CD4-positive, alpha-beta memory T cell (primary cell): ENCODE data around the gene FBLN2. TPM values are rescaled to one million over a fixed set of nuclear protein-coding genes. Genes with fewer than 3 reads are reported as not detected.

ENCODE experiments used
- CTCF ChIA-PET: fragments of 350-600 bp; sonication (Branson Sonifier 250); formaldehyde crosslinking; loops from one replicate; lab custom pipeline; 2021; ENCODE audit warnings: inconsistent platforms; ENCODE audit not compliant: partially characterized antibody; lab: Charles Lee
- POLR2A ChIA-PET: fragments of 350-600 bp; sonication (Branson Sonifier 250); formaldehyde crosslinking; loops from one replicate; lab custom pipeline; 2021; ENCODE audit not compliant: partially characterized antibody; lab: Charles Lee
- DNase-seq, 5 donors: peaks; one replicate each; pipeline versions ENCODE4 v3.0.0 to v3.0.0-alpha.2; 2020 to 2022; ENCODE audit warnings: mixed read lengths in 1 of 5
- H3K27ac ChIP-seq: one replicate; pipeline ENCODE4 v1.7.0; 2013; ENCODE audit warnings: low read depth, low read length
- H3K27me3 ChIP-seq: 2 replicates; pipeline ENCODE4 v1.7.0; 2013; ENCODE audit warnings: mild to moderate bottlenecking, low read length, moderate library complexity; ENCODE audit not compliant: insufficient read depth
- H3K36me3 ChIP-seq: 2 replicates; pipeline ENCODE4 v1.7.0; 2013; ENCODE audit warnings: mild to moderate bottlenecking, low read length, moderate library complexity; ENCODE audit not compliant: insufficient read depth
- H3K4me1 ChIP-seq: 2 replicates; pipeline ENCODE4 v1.7.0; 2013; ENCODE audit warnings: mild to moderate bottlenecking, low read length, moderate library complexity; ENCODE audit not compliant: insufficient read depth
- H3K4me3 ChIP-seq, 2 donors: one replicate each; pipeline ENCODE4 v1.7.0; 2013; ENCODE audit warnings: low read length in 2 of 2, mild to moderate bottlenecking in 1 of 2
- H3K9me3 ChIP-seq, 2 donors: one replicate each; pipeline ENCODE4 v1.7.0; 2013; ENCODE audit warnings: low read length in 2 of 2, control low read depth in 1 of 2; ENCODE audit not compliant: control insufficient read depth in 1 of 2
- H3K27ac Mint-ChIP-seq, 7 donors: one replicate each; pipeline ENCODE4 v1.8.0; 2020 to 2021; ENCODE audit warnings: mixed read lengths in 7 of 7, mild to moderate bottlenecking in 6 of 7, inconsistent platforms in 3 of 7, moderate library complexity in 3 of 7
- H3K27me3 Mint-ChIP-seq, 2 donors: one replicate each; pipeline ENCODE4 v1.8.0; 2020 to 2021; ENCODE audit warnings: mixed read lengths in 2 of 2
- H3K36me3 Mint-ChIP-seq, 2 donors: one replicate each; pipeline ENCODE4 v1.8.0; 2020 to 2021; ENCODE audit warnings: mixed read lengths in 2 of 2, inconsistent platforms in 1 of 2, mild to moderate bottlenecking in 1 of 2
- H3K4me1 Mint-ChIP-seq, 4 donors: one replicate each; pipeline ENCODE4 v1.8.0; 2020 to 2021; ENCODE audit warnings: mixed read lengths in 4 of 4, mild to moderate bottlenecking in 1 of 4
- H3K4me3 Mint-ChIP-seq, 8 donors: one replicate each; pipeline ENCODE4 v1.8.0; 2020 to 2021; ENCODE audit warnings: mixed read lengths in 8 of 8, mild to moderate bottlenecking in 7 of 8, moderate library complexity in 6 of 8, inconsistent platforms in 3 of 8
- H3K9me3 Mint-ChIP-seq, 8 donors: one replicate each; pipeline ENCODE4 v1.8.0; 2020 to 2021; ENCODE audit warnings: mixed read lengths in 8 of 8, mild to moderate bottlenecking in 5 of 8, inconsistent platforms in 3 of 8, moderate library complexity in 1 of 8
- intact Hi-C: fragments of 100-400 bp; cut with micrococcal nuclease; formaldehyde crosslinking; loops from one replicate; pipeline ENCODE4 v1.15.1; 2023
- polyA plus RNA-seq, 2 donors: library from polyadenylated mRNA; unstranded; fragments of 300-500 nt; fragmentation: Illumina TruSeq; gene quantifications; one replicate each; pipeline ENCODE4 v1.2.3, GENCODE V29; 2021
- total RNA-seq, 2 experiments: library from RNA; stranded (reverse); gene quantifications; one replicate each; pipeline ENCODE4 v1.2.3, GENCODE V29; 2021

The FBLN2 gene
- total and polyA plus RNA-seq, 4 experiments from 2014 or later, result not detected

DNA sequence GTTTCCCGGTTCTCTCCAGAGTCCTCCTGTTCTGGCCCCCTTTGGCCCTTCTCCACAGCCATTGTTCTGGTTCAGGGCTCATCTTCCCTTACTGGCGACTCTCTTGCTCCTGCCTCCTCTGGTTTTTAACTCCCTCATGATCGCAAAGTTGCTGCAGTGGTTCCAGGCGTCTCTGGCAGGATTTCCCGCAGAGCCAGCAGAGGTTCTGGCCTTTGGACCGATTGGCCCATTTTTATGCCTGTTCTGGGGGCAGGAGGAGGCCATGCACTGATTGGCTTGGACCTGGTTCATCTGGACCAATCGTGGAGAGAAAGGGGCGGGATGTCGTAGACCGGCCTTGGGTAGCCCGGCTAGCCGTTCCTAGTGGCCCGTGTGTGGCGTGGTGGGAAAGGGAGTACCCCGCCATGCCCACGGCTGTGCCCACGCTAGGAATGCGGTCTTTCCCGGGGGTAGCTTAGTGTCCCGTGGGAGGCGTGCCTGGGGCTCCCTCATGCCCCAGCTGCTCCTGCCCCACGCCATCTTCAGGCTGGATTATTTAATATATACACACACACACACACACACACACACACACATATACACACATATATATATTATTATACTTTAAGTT is 113.4 kb downstream of the FBLN2 start:
- intact Hi-C loops, result no loop called here
- H3K36me3 Mint-ChIP-seq, result no peaks in the 10 kb centered on the region
- H3K27me3 ChIP-seq, result no peaks in the 10 kb centered on the region
- H3K27me3 Mint-ChIP-seq, result peaks cover 5 to 6% of the 10 kb centered on the region in 2 donors
- no peak overlapping the region for H3K27ac ChIP-seq
- ChIA-PET CTCF (interaction anchor here (1.4 to 24.7 kb wide), 2 partner anchors 12 to 226 kb away, joined by 6 to 996 read pairs; partner anchors contain the start of gene WNT7A), POLR2A (no interaction called here)
- H3K27ac Mint-ChIP-seq, result no peak overlapping the region
- H3K4me1 ChIP-seq, result peaks cover 4% of the 10 kb centered on the region
- no peak overlapping the region for H3K4me3 Mint-ChIP-seq
- H3K4me1 Mint-ChIP-seq, result peaks cover 1 to 9% (median 6%) of the 10 kb centered on the region in 4 donors
- no peak overlapping the region for H3K4me3 ChIP-seq
- no peaks in the 10 kb centered on the region for H3K9me3 Mint-ChIP-seq
- no peaks in the 10 kb centered on the region for H3K36me3 ChIP-seq
- no peak for DNase-seq
- H3K9me3 ChIP-seq, result no peaks in the 10 kb centered on the region

DNA sequence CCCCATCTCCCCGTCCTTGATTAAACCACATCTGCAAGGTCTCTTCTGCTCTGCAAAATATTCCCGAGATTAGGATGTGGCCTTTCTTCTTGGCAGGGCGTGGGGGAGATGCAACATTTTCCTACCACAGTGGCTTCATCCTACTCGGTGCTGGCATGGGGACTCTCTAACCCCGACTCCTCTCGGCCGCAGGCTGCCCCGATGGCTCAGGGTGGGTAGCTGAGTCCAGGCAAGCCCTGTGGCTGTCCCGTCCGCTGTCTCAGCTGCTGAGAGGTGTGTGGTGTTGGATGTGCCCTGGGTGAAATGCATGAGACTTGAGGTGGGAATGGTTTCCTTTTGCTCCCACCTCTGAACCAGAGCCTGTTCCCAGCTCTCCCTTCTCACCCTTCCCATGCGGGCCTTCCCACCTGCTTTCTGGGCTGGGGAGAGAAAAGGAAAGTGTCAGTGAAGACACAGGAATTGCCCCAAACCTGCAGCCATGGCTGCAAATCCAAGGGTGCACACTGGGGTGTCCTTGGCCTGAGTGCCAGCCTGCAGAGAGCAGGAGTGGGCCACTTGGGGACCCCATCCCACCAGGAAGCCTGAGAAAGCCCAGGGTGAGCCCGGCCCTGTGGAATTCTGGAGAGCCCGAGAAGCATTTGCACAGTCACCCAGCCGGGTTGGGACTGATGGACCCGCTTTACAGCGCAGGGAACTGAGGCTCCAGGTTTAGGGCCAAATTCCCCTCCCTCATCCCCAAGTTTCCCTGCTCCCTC is 115.0 kb downstream of the FBLN2 start:
- Mint-ChIP-seq H3K9me3 (peaks cover 0 to 2% (median 0%) of the 10 kb centered on the region in 8 donors), H3K36me3 (no peaks in the 10 kb centered on the region), H3K4me3 (no peak overlapping the region), H3K27me3 (peaks cover 2 to 13% of the 10 kb centered on the region in 2 donors), H3K27ac (no peak overlapping the region), H3K4me1 (no peaks in the 10 kb centered on the region)
- ChIA-PET POLR2A (no interaction called here), CTCF (interaction anchor here (0.8 to 24.7 kb wide), 2 partner anchors 16 to 225 kb away, joined by 3 to 996 read pairs; partner anchors contain the start of gene WNT7A)
- Histone ChIP-seq H3K27me3 (no peaks in the 10 kb centered on the region), H3K9me3 (no peaks in the 10 kb centered on the region), H3K4me3 (no peak overlapping the region), H3K4me1 (no peaks in the 10 kb centered on the region), H3K27ac (no peak overlapping the region), H3K36me3 (no peaks in the 10 kb centered on the region)
- intact Hi-C loops, result no loop called here
- no peak for DNase-seq

DNA sequence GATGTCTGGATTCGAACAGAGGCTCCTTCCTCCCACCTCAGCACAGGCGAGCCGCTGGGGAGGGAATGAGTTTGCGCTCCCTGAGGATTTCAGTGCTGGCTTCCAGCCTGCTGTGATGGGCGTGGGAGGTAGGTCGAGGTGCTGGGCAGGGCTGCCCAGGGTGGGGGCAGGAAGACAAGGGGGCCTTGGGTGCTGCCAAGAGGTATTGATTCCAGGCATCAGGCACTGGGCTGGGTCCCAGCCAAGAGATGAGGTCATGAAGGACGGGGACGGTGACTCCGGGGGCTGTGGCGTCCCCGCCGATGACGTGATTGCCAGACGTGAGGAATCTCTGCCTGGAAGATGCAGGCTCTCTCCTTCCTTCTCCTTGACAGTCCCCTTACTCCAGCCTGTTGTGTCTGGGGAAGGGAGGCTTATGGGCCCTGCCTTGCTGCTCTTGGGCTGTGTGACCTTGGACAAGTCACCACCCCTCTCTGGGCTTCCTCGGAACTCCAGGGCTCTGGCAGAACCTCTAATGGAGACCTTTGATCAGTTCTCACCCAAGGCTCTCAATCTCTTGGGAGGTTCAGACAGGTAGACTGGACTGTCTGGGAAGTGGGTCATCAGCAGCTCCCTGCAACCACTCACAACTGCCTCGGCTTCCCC is 116.8 kb downstream of the FBLN2 start:
- DNase-seq, result no peak
- H3K27ac Mint-ChIP-seq, result no peak overlapping the region
- intact Hi-C loops, result no loop called here
- H3K4me3 ChIP-seq, result no peak overlapping the region
- H3K9me3 Mint-ChIP-seq, result peaks cover 0 to 2% (median 0%) of the 10 kb centered on the region in 8 donors
- H3K4me3 Mint-ChIP-seq, result no peak overlapping the region
- H3K36me3 ChIP-seq, result no peaks in the 10 kb centered on the region
- no peaks in the 10 kb centered on the region for H3K36me3 Mint-ChIP-seq
- no peaks in the 10 kb centered on the region for H3K4me1 ChIP-seq
- no peaks in the 10 kb centered on the region for H3K27me3 ChIP-seq
- no peak overlapping the region for H3K27ac ChIP-seq
- peaks cover 2 to 14% of the 10 kb centered on the region in 2 donors for H3K27me3 Mint-ChIP-seq
- ChIA-PET POLR2A (no interaction called here), CTCF (interaction anchor here (24.7 kb wide), 1 partner anchor 223 kb away, joined by 996 read pairs; the partner anchor contains the start of gene WNT7A)
- no peaks in the 10 kb centered on the region for H3K9me3 ChIP-seq
- H3K4me1 Mint-ChIP-seq, result no peaks in the 10 kb centered on the region

DNA sequence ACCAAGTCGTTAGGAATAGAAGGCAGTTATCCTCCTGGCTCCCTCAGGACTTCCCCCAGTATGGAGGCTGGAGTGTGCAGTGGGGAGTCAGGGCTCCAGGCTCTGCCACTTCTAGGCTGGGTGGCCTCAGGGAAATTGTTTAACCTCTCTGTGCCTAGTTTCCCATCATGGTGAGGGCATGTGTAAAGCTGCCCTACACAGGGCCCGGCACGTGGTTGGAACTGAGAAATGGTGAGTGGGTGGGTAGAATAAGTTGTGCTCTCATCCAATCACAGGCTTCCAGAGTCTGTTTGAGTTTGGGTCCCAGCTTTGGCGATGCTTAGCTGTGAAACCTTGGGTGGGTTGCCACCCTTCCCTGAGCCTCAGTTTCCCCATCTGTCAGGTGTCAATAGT is 117.3 kb downstream of the FBLN2 start:
- no peaks in the 10 kb centered on the region for H3K9me3 ChIP-seq
- no peaks in the 10 kb centered on the region for H3K36me3 Mint-ChIP-seq
- H3K4me1 Mint-ChIP-seq, result no peaks in the 10 kb centered on the region
- ChIA-PET POLR2A (no interaction called here), CTCF (interaction anchor here (0.7 to 24.7 kb wide), 2 partner anchors 16 to 222 kb away, joined by 3 to 996 read pairs; partner anchors contain the start of gene WNT7A)
- no peak overlapping the region for H3K4me3 Mint-ChIP-seq
- no peaks in the 10 kb centered on the region for H3K4me1 ChIP-seq
- H3K27ac Mint-ChIP-seq, result no peak overlapping the region
- peaks cover 0 to 2% (median 0%) of the 10 kb centered on the region in 8 donors for H3K9me3 Mint-ChIP-seq
- H3K36me3 ChIP-seq, result no peaks in the 10 kb centered on the region
- DNase-seq, result no peak
- intact Hi-C loops, result no loop called here
- H3K27me3 Mint-ChIP-seq, result peaks cover 3 to 14% of the 10 kb centered on the region in 2 donors
- H3K27me3 ChIP-seq, result no peaks in the 10 kb centered on the region
- no peak overlapping the region for H3K27ac ChIP-seq
- H3K4me3 ChIP-seq, result no peak overlapping the region

DNA sequence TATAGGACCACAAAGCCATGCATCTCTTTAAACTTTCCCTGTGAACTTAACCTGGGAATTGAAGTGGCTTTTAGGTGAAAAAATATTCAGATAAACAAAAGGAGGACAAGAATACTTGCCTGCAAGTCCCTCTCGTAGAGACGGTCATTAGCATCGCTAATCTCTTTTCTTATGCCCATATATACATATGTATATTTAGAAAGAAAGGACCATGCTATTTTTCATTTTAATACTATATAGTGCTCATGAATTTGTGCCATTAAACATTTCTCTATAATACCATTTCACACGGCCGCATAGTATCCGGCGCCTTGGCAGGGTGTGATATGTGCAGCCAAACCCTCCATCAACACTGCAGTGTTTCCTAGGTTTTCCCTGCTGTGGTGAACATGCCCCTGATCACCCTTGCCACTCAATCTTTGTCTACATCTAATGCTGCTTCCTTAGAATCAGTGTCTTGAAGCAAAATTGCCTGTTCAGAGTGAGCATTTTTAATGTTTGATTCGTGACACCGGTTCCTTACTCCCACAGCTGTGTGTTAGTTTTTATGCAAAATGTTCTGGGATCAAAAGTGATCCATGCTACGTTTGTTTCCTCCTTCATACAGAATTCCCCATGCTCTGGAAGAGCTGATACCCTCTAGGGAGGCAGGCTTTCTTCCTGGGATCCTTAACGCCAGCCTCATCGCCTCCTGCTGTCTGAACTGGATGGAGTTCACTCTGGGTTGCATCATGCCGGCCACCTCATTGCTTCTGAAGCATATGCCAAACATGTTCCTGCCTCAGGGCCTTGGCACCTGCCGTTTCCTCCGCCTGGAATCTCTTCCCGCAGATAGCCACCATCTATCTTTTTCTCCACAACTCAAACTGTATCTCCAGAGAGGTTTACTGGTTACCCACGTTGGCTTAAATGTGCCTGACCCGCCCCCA is 118.1 kb downstream of the FBLN2 start:
- Mint-ChIP-seq H3K9me3 (peaks cover 0 to 2% (median 0%) of the 10 kb centered on the region in 8 donors), H3K4me1 (no peaks in the 10 kb centered on the region), H3K36me3 (no peaks in the 10 kb centered on the region), H3K27ac (no peak overlapping the region), H3K27me3 (peaks cover 10 to 14% of the 10 kb centered on the region in 2 donors), H3K4me3 (no peak overlapping the region)
- no peaks in the 10 kb centered on the region for H3K4me1 ChIP-seq
- no peaks in the 10 kb centered on the region for H3K36me3 ChIP-seq
- POLR2A ChIA-PET, result no interaction called here
- intact Hi-C loops, result no loop called here
- CTCF ChIA-PET, result interaction anchor here (0.7 to 24.7 kb wide), 3 partner anchors 10 to 222 kb away, joined by 3 to 996 read pairs (median 4); partner anchors contain the start of gene WNT7A
- no peak for DNase-seq
- no peaks in the 10 kb centered on the region for H3K9me3 ChIP-seq
- no peaks in the 10 kb centered on the region for H3K27me3 ChIP-seq
- H3K27ac ChIP-seq, result no peak overlapping the region
- H3K4me3 ChIP-seq, result no peak overlapping the region

DNA sequence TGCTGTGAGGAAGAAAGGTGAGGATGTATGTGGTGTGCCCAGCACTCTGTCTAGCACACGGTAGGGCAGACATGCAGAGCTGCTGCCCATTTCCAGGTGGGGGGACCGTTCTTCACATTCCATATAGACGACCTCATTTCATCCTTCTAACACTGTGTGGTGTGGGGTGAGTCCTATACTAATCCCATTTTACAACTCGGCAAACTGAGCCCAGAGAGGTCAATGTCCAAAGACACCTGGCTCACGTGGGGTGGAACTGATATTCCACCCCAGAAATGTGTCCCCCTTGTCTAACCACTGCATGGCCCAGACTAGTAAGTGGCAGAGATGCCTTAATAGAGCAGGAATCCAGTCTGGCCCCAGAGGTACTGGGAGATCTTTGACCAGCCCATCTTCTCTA is 119.2 kb downstream of the FBLN2 start:
- Mint-ChIP-seq H3K4me3 (no peak overlapping the region), H3K36me3 (no peaks in the 10 kb centered on the region), H3K27me3 (peaks cover 14 to 16% of the 10 kb centered on the region in 2 donors), H3K9me3 (peaks cover 0 to 2% (median 0%) of the 10 kb centered on the region in 8 donors), H3K4me1 (no peaks in the 10 kb centered on the region), H3K27ac (peak overlapping the region in 1 of 7 donors; percentile 29)
- H3K27ac ChIP-seq, result no peak overlapping the region
- POLR2A ChIA-PET, result no interaction called here
- no peaks in the 10 kb centered on the region for H3K27me3 ChIP-seq
- no peak overlapping the region for H3K4me3 ChIP-seq
- intact Hi-C loops, result no loop called here
- no peaks in the 10 kb centered on the region for H3K9me3 ChIP-seq
- no peak for DNase-seq
- H3K4me1 ChIP-seq, result no peaks in the 10 kb centered on the region
- H3K36me3 ChIP-seq, result no peaks in the 10 kb centered on the region
- CTCF ChIA-PET, result interaction anchor here (1.9 kb wide), 1 partner anchor 11 kb away, joined by 4 read pairs; no protein-coding TSS in a partner anchor
